HG02840 (cell line): ENCODE measurements around the gene PALM.

Experiments used
- ATAC-seq: cut with Tn5 transposase; IDR thresholded peaks from one replicate; pipeline ENCODE4 v1.9.1; 2021; ENCODE audit warnings: mild to moderate bottlenecking, moderate library complexity, moderate number of reproducible peaks; ENCODE audit not compliant: unreplicated experiment, low FRiP score

Gene PALM

DNA sequence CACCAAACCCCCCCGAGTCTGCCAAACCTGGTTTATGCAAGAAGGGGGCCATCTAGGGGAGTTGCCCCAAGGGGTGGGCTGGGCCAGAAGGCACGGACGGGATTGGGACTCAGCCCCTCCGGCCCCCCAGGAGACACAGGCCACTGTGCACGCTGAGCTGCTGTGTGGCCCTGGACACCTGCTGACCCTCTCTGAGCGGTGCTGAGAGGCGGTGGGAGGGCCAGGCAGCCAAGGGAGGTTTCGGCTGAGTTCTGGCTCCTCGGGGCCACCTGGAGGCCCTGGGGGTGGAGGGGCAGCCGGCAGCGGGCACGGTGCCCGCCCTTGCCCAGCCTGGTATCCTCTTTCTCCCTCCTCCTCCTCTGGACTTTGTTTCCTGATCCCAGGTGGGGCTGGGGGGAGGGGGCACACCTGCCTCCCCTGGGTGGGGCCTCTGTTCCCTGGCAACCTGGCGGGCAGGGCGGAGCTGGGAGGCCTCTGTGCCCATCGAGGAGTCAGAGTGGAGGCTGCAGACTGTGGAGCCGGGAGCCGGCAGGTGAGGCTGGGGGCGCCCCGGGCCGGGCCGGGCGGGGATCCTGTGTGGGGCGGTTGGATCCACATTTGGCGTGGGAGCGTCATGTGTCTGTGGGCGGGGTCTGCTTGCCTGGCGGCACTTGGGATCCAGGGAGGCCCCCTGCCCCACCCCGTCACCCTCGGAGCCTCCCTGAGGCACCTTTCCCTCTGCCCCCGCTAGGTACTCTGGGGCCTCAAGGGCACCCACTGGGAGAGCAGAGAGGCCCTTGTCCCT, 42.1 kb downstream of the PALM start, which contains the start of gene MISP:
TSS of gene MISP (plus strand) at position 473 of the 784 bp plus-strand sequence. CDS start 5,835 bp downstream, outside the sequence.
- ATAC-seq = no peak

DNA sequence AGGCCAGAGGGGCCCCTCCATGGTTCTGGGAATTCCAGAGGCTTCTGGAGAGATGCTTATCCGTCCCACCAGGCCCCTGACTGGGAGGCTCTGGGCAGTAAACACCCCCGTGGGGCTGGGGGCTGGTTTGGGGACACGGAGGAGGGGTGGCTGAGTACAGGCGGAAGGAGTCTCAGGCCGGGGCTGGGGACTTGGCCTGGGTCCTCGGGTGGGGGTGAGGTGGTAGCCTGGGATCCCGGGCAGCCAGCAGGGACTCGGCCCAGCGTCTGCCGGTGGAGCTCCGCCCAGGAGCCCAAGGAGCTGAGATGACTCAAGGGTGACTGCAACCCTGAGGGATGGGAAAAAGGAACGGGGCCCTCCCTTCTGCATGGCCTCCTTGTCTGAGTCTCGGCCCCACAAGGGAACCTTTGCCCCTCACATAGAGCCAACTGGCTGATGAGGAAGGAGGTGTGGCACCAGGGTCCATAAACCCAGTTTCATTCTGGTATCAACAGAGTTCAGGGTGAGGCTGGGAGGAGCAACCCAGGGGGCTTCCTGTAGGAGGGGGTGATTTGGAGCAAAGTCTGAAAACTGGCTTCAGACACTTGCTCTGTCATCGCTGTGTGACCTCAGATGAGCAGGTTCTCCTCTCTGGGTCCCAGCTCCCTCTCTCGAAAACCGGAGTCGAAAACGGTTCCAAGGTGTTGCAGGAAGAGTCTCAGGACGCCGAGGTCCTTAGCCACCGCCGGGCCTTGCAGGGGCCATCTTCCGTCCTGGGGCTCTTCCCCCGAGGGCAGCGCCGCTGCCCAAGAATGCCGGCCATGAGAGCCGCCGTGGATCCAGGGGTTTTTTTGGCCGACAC, 43.0 kb downstream of the PALM start:
- no peak for ATAC-seq

DNA sequence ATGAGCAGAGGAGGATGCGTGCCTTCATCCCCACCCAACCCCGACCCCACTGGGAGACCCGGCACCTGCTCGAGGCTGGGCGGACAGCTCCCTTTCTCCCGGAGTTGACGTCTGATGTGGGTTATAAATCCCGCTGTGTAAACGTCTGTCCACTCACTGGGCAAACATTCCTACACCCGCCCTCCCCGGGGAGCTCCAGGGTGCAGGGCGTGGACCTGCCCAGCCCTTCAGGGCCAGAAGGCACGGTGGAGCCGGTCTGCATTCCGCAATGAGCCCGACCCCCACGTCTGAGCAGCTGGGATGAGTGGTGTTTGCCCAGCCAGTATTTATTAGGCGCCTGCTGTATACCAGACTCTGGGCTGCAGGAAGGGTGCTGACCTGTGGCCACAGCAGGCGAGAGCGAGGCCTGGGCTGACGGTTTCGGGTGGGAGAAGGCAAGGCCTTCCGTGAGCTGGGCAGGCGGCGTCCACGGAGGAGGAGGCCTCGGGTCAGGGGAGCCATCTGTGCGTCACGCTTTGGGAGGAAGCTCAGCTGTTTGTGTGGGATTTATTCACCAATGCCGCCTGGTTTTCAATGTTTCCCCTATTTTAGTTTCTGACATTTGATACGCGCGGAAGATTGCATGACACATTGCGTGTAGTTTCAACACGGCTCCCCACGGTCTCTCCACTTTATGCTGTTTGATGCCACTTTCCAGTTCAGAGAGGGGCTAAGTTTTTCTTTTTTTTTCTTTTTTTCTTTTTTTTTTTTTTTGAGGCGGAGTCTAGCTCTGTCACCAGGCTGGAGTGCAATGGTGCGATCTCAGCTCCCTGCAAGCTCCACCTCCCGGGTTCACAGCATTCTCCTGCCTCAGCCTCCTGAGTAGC, 44.1 kb downstream of the PALM start:
- no peak for ATAC-seq

DNA sequence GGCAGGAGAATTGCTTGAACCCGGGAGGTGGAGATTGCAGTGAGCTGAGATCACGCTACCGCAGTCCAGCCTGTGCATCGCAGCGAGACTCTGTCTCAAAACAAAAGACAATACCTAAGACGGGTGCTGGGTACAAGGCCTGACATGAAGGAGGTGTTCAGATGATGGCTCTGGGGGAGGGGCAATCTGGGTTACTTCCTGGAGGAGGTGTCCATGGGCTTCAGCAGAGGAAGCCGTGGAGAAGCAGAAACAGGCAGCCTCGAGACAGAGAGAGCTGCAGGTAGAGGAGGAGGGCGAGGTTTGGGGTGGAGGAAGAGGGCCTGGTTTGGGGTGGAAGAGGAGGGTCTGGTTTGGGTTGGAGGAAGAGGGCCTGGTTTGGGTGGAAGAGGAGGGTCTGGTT, 45.8 kb downstream of the PALM start:
- ATAC-seq = no peak

DNA sequence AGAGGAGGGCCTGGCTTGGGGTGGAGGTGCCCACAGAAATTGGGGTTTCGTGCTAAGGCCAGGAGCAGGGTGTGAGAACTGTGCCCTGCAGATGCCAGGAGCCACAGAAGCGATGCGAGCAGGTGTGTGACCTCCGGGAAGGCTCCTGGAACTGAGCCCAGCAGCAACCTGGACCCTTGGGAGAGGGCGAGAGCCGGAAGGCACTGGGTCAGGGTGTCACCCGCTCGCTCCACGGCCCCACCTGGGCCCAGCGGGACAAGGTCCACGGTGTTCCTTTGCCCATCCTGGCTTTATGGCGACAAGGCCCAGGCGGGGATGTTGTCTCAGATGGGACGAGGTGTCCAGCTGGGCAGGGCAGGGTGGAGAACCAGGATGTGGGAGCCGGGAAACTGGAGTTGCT, 46.3 kb downstream of the PALM start:
- ATAC-seq = no peak

DNA sequence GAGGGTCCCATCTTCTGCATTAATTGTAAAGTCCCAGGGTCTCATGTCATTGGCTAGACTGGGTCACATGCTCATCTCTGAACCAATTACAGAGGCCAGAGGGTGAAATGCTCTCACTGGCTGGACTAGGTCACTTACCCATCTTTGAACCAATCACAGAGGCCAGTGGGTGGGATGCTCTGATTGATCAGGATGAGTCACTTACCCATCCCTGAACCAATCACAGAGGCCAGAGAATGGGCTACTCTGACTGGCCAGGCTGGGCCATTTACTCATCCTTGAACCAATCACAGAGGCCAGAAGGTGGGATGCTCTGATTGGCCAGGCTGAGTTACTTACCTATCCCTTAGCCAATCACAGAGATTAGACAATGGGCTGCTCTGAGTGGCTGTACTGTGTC, 47.5 kb downstream of the PALM start:
- ATAC-seq = no peak

DNA sequence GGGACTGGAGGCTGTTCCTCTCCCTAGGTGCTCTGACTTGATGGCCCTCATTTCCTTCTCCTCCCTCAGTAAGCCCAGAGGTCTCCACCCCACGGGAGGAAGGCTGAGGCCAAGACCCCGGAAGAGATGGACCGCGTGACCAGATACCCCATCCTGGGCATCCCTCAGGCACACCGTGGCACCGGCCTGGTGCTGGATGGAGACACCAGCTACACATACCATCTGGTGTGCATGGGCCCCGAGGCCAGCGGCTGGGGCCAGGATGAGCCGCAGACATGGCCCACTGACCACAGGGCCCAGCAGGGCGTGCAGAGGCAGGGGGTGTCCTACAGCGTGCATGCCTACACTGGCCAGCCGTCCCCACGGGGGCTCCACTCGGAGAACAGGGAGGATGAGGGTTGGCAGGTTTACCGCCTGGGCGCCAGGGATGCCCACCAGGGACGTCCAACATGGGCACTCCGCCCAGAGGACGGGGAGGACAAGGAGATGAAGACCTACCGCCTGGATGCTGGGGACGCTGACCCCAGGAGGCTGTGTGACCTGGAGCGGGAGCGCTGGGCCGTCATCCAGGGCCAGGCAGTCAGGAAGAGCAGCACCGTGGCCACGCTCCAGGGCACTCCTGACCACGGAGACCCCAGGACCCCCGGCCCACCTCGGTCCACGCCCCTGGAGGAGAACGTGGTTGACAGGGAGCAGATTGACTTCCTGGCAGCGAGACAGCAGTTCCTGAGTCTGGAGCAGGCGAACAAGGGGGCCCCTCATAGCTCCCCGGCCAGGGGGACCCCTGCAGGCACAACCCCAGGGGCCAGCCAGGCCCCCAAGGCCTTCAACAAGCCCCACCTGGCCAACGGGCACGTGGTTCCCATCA, 48.3 kb downstream of the PALM start:
- no peak for ATAC-seq

DNA sequence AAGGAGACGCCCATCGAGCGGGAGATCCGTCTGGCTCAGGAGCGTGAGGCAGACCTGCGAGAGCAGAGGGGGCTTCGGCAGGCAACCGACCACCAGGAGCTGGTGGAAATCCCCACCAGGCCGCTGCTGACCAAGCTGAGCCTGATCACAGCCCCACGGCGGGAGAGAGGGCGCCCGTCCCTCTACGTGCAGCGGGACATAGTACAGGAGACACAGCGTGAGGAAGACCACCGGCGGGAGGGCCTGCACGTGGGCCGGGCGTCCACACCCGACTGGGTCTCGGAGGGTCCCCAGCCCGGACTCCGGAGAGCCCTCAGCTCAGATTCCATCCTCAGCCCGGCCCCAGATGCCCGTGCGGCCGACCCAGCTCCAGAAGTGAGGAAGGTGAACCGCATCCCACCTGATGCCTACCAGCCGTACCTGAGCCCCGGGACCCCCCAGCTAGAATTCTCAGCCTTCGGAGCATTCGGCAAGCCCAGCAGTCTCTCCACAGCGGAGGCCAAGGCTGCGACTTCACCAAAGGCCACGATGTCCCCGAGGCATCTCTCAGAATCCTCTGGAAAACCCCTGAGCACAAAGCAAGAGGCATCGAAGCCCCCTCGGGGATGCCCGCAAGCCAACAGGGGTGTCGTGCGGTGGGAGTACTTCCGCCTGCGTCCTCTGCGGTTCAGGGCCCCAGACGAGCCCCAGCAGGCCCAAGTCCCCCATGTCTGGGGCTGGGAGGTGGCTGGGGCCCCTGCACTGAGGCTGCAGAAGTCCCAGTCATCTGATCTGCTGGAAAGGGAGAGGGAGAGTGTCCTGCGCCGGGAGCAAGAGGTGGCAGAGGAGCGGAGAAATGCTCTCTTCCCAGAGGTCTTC, 49.3 kb downstream of the PALM start:
- ATAC-seq = no peak

DNA sequence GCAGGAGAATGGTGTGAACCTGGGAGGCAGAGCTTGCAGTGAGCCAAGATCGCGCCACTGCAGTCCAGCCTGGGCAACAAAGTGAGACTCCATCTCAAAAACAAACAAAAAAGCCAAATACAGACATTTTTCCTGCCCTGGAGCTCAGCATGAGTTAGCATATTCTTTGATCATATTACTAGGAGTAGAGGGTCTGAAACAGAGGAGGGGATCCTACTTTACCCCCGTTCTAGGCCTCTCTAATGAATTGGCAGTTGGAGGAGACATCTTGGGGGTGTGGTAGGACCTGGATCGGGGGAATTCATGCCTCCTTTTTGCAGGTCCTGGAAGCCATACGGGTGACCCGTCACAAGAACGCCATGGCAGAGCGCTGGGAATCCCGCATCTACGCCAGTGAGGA, 54.4 kb downstream of the PALM start:
- no peak for ATAC-seq

DNA sequence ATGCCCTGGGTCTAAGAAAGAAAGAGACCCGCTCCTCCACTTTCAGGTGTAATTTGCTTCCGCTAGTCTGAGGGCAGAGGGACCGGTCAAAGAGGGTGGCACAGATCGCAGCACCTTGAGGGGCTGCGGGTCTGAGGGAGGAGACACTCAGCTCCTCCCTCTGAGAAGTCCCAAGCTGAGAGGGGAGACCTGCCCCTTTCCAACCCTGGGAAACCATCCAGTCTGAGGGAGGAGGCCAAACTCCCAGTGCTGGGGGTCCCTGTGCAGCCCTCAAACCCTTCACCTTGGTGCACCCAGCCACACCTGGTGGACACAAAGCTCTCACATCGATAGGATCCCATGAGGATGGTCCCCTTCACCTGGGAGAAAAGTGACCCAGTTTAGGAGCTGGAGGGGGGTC, 55.1 kb downstream of the PALM start:
- no peak for ATAC-seq

DNA sequence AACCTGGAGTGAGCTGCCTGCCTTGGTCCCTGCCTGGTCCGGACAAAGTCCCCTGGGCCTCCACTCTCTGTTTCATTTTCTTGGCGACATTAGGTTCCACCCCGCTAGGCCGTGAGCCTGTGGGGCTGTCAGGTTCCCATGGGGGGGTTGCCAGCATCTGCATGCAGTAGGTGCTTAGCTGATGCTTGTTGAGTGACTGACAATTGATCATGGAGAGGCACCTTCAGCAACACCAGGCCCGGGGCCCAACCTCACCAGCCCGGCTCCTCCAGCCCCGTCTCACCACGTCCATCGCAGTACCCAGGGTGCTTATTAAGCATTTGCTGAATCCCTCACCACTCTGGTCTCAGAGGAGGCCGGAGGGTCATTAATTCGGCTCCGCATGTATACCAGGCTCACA, 55.6 kb downstream of the PALM start:
- no peak for ATAC-seq

DNA sequence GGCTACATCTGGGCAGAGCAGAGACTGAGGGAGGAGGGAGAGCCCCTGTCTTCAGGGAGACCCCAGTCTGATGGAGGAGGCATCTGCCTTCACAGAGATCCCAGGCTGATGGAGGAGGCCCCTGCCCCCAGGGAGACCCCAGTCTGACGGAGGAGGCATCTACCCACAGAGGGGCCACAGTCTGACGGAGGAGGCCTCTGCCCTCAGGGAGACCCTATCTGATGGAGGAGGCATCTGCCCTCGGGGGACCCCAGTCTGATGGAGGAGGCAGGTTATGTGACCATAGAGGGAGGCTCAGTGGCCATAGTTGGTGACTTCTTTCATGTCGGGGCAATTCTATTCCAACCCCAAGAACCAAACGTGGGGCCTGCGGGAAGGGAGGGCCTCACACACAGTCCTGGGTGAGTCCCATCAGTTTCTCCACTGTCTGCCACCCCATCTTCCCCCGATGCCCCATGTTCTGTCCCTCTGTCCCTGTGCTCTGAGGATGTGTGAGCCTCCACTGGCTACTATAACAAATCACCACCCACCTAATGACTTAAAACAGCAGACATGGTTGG, 56.5 kb downstream of the PALM start:
- ATAC-seq = no peak

DNA sequence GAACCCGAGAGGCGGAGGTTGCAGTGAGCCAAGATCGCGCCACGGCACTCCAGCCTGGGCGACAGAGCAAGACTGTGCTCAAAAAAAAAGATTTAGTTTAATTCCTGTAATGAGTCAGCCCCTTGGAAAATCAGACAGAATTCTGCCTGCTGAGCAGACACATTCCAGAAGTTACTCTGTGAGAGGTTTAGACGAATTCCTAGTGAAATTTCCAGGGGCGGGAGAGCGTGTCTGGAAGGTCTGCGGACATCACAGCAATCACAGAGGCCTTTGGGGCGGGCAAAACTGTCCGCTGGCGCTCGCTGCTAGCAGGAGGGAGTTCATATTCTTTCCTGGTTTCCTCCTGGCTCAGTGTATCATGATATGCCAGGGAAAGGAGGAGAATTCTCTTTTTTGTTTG, 59.7 kb downstream of the PALM start:
- ATAC-seq = no peak

DNA sequence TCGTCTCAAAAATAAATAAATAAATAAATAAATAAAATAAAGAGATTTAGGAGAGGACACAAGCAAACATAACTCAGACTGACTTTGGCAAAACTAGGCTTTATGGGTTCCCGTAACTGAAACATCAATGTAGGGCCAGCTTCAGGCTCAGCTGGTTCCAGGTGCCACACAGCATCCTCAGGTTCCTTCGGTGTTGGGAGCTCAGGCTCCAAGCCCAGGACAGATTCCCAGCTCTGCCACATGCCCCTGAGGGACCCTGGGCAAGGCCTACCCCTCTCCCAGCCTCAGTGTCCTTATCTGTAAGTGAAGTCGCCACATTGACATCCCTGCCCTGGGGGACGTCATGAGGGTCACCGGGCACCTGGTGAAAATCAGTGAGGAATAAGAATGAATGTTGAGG, 60.9 kb downstream of the PALM start:
- ATAC-seq = no peak

DNA sequence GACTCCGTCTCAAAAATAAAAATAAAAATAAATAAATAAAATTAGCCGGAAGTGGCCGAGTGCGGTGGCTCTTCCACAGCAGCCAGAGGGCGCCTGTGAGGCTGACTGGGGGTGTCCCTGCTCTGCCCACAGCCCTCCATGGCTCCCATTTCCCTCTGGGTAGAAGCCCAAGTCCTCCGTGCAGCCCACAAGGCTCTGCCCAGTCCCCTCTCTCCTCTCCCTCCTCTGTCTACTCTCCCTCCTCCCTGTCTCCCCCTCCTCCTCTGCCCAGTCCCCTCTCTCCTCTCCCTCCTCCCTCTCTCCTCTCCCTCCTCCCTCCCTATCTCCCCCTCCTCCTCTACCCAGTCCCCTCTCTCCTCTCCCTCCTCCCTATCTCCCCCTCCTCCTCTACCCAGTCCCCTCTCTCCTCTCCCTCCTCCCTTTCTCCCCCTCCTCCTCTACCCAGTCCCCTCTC, 62.6 kb downstream of the PALM start:
- ATAC-seq = no peak

DNA sequence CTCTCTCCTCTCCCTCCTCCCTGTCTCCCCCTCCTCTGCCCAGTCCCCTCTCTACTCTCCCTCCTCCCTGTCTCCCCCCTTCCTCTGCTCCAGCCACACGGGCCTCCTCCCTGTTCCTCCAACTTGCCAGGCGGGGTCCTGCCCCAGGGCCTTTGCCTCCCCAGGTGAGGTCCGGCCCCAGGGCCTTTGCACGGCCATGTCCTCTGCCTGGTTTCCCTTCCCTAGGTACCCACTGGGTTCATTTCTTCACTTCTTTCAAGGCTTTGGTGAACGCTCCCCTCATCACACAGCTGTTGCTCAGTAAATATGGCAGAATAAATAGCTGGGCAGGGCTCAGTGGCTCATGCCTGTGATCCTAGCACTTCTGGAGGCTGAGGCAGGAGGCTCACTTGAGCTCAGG, 63.3 kb downstream of the PALM start:
- no peak for ATAC-seq

DNA sequence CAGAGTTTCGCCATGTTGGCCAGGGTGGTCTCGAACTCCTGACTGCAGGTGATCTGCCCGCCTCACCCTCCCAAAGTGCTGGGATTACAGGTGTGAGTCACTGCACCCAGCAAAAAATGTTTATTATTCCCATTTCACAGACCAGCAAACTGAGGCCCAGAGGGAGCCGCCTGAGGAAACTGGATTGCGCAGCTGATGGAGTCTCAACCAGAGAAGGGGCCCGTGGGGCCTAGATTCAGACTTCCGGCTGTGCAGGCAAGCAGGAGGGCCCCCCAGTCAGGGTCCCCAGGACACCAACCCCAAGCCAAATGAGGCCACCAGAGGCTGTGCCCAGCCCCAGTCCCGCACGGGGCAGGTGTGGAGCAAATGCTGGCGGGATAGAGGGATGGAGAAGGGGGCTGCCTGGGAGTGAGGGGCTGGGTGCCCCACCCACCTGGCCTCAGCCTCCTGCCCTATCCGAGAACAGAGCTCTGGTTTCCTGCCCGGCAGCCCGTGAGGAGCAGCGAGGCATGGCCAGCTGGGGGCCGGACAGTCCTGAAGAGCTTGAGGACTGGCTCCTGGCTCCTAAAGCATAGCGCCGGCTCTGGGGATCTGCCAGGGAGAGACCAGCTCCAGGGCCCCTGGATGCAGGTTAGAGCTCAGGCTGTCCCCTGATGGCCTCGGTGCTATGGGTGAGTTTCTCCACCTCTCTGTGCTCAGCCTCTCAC, 64.1 kb downstream of the PALM start:
- ATAC-seq = no peak

DNA sequence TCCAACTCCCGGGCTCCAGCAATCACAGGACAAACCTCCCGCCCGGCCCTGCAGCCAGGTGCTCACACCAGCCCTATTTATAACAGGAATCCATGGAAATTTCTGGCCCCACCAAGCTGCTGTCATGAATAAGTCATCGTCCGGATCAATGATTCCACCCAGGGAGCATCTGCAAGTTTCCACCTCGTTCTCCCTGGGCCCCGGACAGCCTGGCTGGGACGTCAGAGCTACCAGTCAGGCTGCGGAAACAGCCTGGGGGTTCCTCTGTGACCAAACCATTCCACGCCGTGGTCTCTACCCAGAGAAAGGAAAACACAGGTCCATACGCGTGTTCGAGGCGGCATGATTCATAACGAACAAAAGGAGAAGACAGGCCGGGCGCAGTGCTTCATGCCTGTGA, 67.8 kb downstream of the PALM start:
- ATAC-seq = no peak
